T47D (cell line): Measurements from ENCODE around the gene ADRM1.

ENCODE experiments used
- DNase-seq, 2 experiments: peaks; one replicate each; pipeline versions ENCODE4 v3.0.0 to v3.0.0-alpha.2; 2011 to 2012; ENCODE audit warnings: low read depth in 1 of 2, low spot score in 1 of 2
- JUND ChIP-seq: IDR thresholded peaks from 2 replicates; pipeline ENCODE4 v1.6.1; 2012; ENCODE audit warnings: low read depth
- in situ Hi-C: cut with HindIII; loops from 2 replicates; pipeline ENCODE4 v1.10.0; 2016; ENCODE audit warnings: low sequenced_read_pairs, low pct_unique_long_range_greater_than_20kb

The ADRM1 gene

DNA sequence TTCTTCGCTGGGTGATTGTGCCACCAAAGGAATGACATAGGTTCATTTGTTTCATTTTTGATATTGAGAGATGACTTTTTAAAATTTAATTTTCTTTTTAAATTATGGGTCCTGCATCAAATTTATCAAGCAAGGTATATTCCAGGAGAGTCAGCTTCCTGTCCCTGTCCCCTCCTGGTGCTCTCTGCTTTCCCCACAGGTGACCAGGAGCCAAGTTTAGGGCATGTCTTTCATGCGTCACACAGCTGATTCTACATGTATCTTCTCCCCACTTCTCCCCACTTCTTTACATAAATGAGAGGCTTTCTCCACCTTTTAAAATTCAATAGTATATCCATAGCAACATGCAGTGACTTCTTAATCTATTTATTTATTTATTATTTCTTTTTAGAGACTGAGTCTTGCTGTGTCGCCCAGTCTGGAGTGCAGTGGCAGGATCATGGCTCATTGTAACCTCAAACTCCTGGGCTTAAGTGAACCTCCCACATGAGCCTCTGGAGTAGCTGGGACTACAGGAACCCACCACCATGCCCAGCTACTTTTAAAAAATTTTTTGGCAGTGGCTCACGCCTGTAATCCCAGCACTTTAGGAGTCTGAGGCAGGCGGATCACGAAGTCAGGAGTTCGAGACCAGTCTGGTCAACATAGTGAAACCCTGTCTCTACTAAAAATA is 34.4 kb upstream of the ADRM1 start:
- no peak for TF ChIP-seq JUND
- in situ Hi-C loops = no loop called here
- no peak for DNase-seq

DNA sequence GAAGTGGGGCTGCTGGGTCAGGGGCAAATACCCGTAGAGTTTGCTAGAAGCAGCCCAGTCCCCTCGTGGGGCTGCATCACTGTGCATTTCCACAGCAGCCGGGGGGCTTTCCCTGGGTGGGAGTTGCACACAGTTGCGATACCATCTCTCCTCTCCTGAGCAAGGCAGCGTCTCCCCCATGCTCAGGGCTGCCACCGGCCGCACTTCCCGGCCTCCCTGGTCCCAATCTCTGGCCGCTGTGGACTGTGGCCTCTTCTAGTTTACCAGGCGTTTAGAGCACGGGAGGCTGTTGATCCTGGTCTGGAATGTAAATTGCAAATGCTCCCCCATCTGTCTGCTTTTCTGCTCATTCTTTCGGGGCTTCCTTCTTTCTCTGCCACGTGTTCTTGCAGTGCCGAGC is 33.4 kb upstream of the ADRM1 start:
- in situ Hi-C loops = no loop called here
- DNase-seq = no peak

DNA sequence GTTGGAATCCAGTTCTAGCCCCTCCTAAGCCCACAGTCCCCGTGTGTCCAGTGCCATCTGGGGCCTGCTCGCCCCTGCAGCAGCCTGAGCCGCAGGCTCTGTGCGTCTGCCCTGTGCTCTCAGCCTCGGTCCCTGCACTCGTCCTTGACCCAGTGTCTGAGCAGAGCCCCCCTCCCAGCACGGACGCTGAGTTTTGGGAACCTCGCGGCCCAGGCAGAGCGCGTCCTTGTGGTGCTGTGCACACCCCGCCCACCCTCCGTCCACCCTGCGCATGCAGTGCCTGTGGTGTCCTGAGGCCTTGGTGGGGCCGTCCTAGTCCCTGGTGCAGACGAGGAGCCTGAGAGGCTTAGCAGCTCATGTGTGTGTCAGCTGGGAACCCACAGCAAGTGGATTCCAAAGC is 32.9 kb upstream of the ADRM1 start:
- in situ Hi-C loops = no loop called here
- no peak for TF ChIP-seq JUND
- no peak for DNase-seq

More for the DNA sequence above, 33.4 kb upstream of the ADRM1 start:
- TF ChIP-seq JUND = no peak

DNA sequence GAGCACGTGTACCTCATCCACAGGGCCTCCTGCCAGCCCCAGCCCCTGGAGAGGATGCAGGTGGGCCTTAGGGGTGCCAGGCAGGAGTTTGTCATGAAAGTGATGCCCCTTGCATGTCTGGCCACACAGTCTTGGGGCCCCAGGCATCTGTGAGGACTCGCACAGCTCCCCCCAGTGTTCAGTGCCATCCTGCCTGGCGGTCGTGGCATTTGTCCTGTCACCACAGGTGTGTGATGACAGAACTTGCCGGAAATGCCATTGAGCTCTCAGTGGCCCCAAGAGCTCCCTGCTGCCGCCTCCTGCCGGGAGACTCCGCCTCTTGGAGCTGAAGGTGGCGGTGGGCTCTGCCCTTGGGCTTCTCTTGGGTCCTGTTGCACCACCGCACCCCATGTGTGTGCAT is 30.6 kb upstream of the ADRM1 start:
- DNase-seq = peak in 1 of 2 experiments; percentile 35
- in situ Hi-C loops = no loop called here
- no peak for TF ChIP-seq JUND

DNA sequence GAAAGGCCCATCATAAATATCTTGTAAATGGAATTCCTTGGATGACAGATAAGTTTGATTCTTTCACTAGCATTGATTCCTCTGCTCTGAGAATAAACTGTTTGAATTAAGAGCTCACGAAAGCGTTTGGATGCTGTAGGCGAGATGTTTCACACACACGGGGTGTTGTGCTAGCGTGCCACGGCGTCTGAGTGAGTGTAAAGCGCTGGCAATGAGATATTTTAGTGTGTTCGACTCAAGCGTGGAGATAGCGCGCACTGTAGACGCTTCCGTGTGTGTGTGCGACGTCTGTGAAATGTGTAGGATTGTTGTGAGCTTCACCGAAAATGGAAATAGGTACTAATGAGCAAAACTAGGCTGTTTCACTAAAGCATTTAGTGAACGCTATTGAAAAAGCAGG is 29.4 kb upstream of the ADRM1 start:
- no peak for TF ChIP-seq JUND
- in situ Hi-C loops = no loop called here
- DNase-seq = no peak

DNA sequence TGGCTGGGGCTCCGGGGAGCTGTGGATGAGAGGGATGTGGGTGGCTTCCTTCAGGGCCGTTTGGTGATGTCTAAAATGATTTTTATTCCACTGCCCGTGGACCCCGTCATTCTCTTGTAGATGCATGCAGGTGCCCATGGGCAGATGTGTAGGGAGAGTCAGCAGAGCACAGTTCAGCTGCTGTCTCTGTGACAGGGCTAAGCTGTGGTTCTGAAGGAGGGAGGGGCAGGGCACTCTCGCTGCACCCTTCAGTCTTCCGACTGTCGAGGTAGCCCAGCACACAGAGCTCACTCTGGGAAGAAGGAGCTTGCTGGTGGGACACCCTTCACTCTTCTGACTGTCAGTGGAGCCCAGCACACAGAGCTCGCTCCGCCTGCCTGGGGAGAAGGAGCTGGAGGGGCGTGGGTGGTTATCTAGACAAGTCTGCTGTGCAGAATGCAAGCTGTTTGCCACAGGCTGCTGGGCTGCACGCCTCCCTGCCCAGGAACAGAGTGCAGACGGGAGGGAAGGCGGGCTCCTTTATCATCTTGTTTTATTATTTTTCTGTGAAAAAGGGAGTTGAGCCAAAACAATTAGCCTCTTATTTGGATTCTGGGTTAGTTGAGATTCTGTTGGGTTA is 28.4 kb upstream of the ADRM1 start:
- TF ChIP-seq JUND = no peak
- no peak for DNase-seq
- in situ Hi-C loops = no loop called here

DNA sequence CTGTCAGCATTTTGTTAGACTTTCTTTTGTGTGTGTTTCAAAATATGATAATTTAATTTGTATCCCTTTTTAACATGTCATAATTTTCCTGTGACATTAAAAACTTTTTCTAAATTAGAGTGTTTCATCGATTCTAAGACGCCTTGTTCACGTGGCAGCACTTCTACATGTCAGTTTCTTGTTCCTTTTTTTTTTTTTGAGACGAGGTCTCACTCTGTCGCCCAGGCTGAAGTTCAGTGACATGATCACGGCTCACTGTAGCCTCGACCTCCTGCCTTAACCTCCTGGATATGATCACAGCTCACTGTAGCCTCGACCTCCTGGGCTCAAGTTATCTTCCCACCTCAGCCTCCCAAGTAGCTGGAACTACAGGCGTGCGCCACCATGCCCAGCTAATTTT is 27.6 kb upstream of the ADRM1 start:
- no peak for DNase-seq
- no peak for TF ChIP-seq JUND
- in situ Hi-C loops = no loop called here

DNA sequence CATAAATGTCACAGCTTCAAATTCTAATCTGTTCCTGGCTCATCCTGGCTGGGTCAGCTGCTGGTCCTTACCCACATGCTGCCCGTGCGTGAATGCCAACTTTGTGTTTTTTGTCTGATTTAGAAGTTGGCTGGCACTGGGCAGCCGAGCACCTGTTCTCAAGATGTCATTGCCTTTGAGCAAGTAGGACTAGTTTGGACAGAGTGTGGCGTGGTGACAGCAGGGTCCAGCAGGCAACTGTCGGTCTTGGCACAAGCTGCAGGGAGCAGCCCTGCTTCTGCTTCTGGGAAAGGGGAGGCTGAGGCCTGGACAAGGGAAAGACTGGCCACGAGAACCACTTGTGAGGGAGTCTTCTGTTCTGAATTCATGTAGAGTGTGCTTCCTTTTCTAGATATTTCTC is 26.4 kb upstream of the ADRM1 start:
- DNase-seq = no peak
- in situ Hi-C loops = no loop called here

DNA sequence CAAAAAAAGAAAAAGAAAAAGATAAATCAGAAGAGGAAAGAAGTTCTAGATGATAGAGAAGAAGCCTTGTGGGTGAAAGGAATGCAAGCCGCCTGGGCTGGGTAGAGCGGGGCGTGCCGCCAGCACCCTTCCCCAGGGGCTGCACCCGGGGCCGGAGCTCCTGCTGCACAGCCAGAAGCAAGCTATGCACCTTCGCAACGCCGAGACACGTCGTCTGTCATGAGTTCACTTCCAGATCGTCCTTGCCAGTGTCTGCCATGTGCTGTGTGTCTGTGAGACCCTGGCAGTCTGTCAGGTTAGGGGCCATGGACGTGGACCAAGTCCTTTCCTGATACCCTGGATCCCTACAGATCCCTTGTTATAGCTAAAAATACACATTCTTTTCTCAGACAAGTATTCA is 25.5 kb upstream of the ADRM1 start:
- in situ Hi-C loops = no loop called here
- no peak for DNase-seq
- no peak for TF ChIP-seq JUND

More for the DNA sequence above, 26.4 kb upstream of the ADRM1 start:
- no peak for TF ChIP-seq JUND

DNA sequence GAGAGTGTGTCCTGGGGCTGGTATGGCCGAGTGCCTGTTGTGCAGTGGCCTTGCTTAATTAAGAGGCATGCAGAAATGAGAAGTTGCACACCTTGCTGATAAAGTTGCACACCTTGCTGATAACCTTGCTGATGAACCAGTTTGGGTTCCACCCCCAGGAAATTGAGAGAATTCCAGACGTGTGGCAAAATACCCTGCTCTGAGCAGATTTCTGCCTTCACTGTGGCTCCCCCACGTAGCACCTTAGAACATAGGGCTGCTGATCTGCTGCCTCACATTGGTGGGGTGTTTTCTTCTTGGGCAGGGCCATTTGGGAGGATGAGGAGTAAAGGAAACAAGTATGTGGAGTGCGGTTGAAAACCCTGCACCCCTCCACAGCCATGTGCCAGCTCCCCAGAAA is 22.5 kb upstream of the ADRM1 start:
- no peak for DNase-seq
- no peak for TF ChIP-seq JUND
- in situ Hi-C loops = no loop called here

DNA sequence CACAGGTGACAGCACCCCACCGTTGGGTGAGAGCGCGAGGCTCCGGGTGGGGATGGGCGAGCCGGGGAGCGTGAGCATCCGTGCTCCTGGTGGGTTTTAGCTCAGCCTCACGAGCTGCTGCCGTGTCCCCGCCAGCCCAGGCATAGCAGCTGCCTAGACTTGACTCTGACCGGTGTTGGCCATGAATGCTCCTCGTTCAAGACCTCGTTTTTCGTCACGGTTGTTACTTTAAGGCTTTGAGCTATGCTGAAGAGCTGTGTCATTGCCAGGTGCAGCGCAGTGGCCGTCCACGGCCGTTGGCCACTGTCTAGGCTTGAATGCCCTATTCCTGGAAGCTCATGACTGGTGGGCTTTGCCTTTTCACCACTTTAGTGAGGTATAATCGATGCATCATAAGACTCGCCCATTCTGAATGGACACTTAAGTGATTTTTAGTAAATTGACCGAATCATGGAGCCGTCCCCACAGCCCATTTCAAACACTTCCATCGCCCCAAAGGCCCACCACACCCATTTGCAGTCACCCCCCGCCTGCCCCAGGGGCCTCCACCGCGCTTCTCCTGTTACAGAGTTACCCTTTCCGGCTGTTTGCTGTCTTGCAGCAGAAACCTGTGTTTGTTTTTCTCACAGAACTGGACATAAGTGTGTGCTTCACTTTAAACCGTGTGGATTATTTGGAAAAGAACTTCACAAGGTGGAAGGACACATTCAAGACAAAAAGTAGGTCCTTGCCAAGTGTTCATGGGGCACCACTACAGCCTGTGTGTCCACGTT is 21.4 kb upstream of the ADRM1 start:
- no peak for TF ChIP-seq JUND
- DNase-seq = no peak
- in situ Hi-C loops = no loop called here

DNA sequence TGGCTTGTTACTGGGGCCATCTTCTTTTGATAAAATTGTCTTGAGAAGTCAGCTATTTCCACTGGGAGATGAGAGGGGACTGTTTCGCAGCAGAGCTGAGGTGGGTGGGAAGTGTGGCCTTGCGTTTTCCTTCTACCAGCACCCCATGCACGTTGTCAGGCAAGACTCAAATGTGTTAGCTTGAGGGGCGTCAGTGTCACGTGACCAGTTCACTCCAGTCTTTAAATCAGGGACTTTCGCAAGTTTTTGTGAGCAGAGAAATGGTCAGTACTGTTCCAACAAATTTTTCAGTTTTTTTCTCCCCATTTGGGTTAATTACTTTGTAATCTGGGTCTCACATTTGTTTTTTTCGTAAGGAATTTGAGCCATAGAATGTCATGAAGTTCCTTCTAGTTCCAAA is 20.7 kb upstream of the ADRM1 start:
- DNase-seq = no peak
- no peak for TF ChIP-seq JUND
- in situ Hi-C loops = no loop called here

DNA sequence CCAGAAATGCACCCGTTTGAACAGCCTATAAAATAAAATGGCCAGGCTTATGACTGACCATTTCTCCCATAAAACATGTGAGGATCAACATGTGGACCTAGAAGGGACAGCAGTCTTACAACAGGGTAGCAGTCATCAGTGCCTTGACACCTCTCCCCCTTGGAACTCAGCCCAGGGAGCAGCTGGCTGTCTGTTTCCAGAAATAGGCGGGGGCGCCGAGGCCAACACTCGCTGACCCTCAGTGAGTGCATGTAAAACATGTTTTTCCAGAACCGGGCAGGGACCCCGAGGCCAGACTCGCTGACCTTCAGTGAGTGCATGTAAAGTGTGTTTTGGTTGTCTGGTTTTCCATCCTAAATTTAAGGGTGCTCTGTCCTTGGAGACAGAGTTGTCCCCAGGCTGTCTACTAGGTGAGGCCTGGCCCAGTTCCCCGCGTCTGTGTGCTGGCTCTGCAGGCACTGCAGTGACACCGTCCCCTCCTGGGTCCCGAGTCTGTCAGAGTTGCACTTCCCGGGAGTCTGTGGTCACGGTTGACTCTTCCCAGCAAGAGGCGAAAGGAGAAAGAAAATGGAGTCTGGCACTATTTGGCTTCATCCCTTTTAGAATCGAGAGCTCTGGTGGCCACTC is 19.8 kb upstream of the ADRM1 start:
- in situ Hi-C loops = no loop called here
- no peak for DNase-seq
- no peak for TF ChIP-seq JUND
